GM19043 (cell line): ENCODE measurements around the gene ZNF692.
A peak's percentile ranks its signal among the peaks of the same experiment; 100 is the strongest.

ENCODE experiments used
- ATAC-seq: cut with Tn5 transposase; IDR thresholded peaks from one replicate; pipeline ENCODE4 v1.9.1; 2021; ENCODE audit warnings: low read depth; ENCODE audit not compliant: unreplicated experiment

ZNF692 gene

DNA sequence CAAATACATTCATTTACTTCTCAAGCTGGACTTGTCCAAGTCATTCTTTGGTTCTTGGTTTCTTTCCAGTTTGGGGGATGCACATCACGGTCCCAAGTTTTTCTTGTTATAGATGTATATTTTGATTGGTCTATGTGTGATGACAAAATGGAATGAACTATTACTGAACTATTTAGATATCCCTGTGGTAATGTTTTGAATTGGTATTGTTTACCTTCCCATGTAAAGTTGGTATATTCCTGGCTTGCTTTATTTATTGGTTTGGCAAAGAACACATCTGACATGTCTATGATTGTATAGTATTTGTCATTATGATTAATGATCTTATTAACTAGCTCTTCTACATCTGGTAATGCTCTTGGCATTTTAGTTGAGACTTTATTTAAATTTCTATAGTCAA is 22.4 kb upstream of the ZNF692 start:
- ATAC-seq: no peak

DNA sequence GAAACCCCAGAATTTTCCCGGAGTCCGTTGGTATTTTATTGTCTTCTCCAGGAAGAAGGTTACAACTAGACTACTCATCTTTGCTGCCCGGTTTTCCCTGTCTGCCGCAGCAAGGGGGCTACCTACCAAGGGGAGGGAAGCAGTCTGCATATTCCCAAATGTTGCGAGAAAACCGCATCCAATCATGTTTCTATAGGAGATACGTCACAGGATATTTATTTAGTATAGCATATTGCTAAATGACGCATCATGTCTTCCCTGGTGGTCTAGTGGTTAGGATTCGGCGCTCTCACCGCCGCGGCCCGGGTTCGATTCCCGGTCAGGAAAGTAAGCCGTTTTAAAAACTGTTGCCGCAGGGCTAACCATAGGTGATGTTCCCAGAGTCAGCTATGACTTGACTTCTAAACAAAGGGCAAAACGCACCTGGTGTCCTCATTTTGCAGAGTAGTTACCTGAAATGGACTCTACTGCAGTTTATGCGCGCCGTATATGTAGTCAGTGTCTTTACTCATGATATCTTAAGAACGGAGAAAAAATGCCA is 15.2 kb upstream of the ZNF692 start:
- peak; percentile 65 for ATAC-seq

DNA sequence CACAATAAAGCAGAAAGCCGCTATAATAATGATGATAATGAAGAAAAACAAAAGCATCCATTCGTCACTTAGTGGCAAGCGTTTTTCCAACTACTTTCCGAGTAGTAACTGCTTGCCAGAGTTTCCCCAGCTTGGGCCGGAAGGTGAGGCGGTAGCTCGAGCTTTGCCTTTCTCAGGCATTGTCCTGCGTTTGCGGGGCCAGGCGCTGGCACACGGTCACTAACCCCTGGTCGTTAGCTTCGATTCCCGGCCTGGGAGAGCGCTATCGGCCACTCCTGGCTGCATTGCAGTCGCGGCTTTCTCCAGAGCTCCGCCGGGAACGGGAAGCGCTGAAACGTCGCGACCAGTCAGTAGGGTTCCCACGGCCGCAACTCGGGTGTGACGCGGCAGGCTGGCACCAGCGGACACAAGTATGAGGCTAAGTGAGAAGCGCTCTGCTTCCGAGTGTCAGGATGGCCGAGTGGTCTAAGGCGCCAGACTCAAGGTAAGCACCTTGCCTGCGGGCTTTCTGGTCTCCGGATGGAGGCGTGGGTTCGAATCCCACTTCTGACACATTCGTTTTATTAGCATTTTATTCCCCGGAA is 14.6 kb upstream of the ZNF692 start:
- peak; percentile 68 for ATAC-seq

DNA sequence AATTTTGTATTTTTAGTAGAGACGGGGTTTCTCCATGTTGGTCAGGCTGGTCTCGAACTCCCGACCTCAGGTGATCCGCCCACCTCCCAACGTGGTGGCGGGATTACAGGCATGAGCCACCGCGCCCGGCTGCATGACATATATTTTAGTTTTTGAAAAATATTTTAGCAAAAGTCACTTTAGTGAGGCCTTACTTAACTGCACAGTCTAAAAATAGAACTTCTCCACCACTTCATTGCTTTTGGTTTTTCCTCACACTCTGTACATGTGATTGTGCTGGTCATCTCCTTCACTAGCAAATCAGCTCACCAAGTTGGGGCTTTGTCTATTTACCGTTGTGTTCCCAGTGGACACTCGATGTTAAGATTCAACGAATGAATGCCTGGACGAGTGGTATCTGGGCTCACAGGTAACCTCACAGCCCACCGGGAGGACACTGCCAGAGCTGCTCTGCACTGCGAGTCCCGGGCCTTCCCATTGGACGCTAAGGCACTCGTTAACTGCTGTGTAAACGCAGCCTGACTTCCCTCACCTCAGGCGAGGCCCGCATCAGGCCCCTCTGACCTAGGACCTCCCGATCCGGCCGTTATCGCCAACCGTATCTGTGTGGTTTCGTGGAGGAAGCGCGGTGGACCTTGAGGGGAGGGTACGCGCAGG is 14.0 kb upstream of the ZNF692 start:
- ATAC-seq: peak; percentile 36

DNA sequence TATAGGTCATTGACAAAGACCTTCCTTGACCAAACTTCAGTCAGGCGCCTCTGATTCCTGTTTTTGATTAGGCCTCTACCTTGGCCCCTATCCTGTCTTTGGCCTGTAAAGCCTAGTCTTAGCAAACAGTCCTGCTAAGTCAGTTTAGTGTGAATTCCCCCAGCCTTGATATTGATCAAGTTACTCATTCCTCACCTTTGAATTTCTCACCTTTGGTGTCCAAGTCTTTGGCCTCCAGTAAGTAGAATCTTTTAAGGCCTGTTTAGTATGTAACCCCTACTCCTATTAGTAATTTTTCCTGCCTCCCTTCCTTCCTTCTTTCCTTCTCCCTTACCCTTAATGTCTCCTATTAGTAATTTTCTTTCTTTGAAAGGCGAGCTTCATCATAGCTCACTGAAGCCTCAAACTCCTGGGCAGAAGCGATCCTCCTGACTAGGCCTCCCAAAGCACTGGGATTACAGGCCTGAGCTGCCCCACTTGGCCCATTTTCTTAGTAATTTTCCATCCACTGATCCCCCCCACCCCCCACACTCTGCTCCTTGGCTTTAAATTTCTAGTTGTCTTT is 13.0 kb upstream of the ZNF692 start:
- ATAC-seq: no peak

DNA sequence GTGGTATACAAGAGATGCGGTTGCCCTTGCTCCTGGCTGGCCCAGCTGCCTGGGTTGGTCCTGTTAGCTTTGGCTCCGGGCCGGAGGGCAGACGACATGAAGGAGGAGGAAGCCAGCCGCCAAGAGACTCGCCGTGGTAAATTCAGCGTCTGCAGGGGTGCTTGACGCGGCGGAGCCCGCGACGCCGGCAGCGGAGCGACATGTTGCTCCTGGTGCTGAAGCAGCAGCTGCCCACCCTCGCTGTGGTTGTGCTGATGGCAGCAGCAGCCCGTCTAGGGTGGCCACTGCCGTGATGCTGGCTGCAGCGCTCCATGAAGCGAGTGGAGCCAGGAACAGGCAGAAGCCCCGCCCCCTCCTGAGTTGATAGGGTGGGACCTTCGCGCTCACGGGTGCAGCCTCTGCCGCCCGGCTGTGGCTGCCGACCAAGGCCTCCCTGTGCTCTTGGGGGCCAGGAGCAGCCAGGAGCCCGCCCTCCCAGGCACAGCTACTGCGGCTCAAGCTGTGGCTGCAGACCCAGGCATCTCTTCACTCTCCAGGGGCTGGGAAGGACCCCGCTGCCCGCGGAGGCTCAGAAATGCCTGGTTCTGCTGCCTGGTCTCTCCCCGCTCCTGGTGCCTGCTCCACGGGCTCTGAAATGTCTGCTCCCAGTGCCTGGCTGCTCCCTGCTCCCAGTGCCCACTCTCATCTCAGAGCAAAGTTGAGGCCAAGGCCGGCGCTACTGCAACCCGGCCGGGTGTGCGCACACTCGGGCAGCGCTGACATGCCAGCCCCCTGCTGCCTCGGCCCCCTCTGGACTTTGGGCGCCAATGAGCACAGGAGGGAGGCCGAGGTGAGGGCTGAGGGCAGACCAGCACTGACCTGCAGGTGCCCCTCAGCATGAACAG is 4.4 kb upstream of the ZNF692 start:
- ATAC-seq: peak; percentile 62

DNA sequence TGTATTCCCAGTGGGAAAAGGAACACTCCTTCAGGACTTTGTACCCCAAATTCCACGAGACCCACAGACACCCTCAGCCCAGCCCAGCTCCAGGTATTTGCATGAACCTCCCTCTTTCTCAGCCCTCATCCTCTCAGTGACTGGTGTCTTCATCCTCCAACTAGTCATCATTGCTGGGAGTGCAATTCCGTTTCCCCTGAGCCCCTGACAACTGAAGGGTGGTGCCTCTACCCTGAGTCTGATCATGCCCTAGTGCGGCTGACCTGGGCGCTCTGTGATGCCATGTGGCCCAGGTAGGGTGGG is 3.8 kb upstream of the ZNF692 start:
- peak; percentile 4 for ATAC-seq

DNA sequence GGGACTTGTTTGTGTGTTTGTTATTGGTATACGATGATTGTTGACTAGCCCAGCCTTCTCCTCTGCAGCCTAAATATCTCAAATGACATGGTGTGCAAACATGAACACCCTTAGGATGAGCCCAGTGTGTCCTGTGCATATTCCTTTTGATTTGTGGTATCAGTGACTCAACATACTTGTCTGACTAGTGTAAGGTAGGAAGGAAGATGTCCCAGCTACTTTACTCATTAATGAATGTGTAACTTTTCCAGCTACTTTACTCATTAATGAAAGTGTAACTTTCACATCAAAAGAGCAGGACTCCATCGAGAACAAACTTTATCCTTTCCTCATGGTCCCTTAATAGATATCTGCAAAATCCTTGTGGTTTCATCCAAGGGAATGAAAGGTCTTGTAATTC is 2.7 kb upstream of the ZNF692 start:
- ATAC-seq: no peak

DNA sequence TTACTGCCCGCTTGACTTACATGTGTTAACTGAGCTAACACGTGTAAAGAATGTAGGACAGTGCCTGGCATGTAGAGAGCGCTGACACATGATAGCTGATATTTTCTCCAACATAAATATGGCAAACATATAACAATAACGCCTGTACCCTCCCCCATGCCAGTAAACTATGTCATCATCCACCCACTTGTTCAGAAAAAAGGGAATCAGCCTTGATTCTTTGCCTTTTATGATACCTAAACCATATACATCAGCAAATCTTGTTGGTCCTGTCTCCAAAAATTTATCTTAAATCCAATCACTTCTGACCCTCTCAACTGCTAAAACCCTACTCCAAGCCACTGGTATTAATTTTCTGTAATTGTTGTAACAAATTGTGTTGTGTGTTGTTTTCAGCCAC is 1.1 kb upstream of the ZNF692 start:
- no peak for ATAC-seq

DNA sequence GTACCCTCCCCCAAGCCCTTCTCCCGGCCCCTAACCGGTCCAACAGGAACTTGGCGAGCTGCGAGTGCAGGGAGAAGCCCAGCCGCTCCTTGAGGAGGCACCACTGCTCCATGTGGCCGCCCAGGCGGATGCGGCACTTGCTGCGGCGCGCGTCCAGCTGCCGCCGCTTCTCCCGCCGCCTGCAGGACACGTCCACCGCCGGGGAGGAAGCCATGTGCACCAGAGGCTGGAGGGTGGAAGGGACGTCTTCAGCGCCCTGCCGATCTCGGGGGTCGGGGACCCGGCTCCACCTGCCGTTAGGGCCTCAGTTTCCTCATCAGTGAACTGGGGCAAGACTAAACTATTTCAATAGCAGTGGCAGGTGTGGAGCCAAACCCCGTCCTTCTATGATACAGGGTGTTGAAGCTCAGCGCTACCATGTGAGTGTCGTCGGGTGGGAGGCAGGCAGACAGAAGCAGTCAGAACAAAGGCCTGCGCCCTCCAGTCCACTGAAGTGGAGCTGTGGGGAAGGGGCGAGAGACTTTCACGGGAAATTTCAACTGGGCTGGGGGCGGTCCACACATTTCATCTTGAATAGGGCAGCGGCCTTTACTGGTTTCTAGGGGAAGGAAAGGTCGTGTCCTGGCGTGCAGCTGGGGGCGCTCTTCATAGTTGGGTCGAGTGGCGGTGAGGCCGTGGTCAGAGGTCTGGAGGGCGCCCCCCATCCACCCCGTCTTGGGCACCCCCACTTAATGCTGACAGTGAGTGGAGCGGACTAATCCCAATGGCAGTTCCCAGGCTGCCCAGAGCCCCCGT is 592 bp downstream of the ZNF692 start:
- peak; percentile 28 for ATAC-seq

DNA sequence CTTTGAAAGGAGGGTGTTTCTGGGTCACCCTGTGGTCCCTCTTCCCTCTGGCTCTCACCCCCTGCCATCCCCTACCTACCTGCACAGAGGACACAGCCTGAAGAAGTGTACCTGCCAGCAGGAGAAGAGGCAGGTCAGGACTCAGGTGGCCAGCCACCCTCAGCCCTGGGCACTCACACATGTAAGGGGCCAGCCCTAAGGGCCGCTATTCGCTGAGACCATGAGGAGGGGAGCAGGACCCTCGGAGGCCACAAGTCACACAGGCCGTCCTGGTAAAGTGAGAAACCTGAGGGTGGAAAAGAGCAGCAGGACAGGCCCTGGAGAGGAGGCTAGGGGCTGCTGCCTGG is 1.2 kb downstream of the ZNF692 start:
- ATAC-seq: no peak

DNA sequence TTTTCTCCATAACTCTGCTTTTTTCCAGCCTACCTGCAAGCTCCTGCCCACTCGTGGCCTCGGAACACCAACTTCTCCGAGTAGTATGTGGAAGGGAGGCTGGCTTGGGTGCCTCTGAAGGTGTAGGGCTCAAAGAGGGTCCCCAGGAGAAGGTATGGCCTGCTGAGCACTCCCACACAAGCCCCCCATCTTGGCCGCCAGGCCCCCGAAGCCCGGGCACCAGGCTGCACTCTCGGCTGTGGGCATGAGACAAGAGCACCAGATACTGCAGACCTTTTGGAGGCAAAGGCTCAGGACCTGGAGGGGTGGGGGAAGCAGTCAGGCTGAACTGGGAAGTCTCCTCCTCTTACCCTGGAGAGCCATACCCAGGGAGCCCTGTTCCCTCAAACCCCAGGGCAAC is 1.7 kb downstream of the ZNF692 start:
- no peak for ATAC-seq

DNA sequence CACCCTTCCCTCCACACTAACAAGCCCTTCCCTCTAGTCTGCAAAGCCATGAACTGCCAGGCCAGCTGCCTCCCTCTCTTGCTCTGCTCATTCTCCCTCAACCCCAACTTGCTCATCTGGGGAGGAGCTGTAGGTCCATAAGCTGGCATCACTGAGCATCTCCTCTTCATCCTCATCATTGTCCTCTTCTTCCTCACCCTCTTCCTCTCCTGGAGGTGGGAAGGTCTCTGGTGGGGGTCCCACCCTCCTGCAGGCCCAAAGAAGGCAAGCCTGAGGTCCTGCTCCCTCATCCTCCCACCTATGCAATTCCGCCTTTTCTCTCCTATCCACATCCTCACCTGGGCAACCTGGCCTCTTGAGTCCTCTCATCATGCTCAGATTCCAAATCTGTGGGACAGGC is 2.7 kb downstream of the ZNF692 start:
- no peak for ATAC-seq

DNA sequence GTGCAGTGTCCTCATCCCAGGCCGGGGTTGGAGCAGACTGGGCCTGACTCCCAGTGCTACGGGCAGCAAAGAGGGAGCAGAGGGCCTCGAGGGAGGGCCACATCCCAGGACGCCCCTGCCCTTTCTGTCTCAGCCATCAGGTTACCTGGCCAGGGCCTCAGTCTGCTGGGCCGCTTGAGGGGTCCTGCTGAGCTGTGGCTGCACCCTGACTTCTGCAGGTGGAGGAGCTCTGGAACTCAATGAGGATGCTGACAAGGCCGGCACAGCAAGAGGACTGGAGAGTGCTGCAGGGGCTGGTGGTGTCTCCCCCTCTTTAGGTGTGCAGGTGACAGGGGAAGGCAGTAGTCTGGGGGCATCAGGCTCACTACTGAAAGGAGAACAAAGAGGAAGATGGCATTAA is 3.3 kb downstream of the ZNF692 start:
- ATAC-seq: no peak

DNA sequence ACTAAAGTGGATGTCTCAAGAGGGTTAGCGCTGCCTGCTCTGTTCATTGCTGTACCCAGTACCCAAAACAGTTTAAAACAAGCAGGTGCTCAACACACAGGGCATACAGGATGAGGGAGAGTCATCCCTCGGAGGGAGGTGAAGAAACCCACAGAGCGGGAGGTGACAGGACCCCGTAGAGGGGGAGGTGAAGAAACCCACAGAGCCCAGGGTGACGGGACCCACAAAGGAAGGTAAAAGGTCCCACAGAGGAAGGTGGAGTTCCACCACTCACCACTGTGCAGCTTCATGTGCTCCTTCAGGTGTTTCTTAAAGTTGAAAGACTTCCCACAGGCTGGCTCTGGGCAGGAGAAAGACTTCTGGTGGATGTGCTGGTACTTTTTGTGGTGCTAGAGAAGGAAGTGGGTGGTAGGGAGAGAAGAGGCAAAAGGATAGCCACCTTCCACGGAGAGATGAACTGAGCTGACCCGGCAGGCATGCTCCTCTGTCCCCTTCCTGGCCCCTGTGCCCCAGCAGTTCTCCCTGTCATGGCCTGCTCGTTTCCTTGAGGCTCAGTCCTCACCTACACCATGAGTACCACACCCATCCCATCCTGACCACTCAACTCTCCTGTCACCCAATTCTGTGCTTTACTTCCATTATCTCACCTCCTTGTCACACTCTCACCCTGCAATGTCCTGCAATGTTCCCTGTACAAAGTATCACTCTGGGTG is 5.1 kb downstream of the ZNF692 start:
- ATAC-seq: no peak

DNA sequence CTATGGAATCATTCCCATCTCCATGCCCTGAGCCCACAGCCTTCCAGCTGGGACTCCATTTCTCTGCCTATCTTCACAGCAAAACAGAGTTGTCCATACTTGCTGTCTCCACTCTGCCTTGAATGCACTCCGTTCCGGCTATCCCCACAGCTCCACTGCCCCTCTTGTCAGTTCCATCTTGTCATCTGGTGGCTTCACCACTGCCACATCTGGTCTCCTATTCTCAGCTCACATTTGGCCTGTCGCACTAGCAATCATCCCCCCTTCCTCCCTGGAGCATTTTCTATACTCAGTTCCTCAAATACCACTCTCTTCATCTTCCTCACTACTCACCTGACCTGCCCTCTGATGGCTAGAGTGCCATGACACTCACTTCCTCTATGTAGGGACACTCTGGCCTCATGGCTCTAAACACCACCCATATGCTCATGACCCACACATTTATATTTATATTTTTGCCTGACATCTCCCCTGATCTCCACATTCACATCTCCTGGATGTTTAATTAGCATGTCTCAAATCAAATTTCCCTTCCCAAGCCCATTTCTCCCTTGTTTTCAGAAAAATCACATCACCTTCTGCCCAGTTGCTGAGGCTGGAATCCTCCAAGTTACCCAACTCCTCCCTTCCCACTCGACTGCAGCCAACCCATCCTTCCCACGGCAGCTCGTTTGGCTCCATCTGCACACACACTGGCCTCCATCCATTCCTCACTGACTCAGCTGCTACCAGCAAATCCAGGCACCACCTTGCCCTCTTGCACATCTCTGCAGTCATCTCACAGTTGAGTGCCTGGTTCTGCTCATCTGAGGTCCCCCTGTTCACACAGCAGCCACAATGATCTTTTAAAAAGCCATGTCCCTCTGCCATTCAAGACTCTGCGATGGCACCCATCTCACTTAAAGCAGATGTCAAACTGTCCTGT is 6.1 kb downstream of the ZNF692 start:
- ATAC-seq: peak; percentile 35

DNA sequence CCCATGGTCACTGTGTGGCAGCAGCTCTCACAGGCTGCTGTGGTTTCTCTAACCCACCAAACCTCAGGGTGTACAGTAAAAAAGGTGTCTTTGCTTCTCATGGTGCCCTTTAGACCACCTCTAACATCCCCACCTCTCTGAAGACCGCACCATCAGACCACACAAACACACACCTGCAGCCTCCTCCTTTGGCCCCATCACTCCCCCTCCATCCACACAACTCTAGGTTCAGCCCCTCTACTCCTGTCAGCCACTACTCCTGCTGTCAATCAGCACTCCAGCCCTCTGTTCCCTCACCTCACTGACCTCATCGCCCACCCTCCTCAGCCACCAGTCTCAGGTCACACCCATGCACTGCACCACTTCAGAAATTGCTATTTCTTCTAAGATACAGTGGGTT is 7.5 kb downstream of the ZNF692 start:
- ATAC-seq: no peak

DNA sequence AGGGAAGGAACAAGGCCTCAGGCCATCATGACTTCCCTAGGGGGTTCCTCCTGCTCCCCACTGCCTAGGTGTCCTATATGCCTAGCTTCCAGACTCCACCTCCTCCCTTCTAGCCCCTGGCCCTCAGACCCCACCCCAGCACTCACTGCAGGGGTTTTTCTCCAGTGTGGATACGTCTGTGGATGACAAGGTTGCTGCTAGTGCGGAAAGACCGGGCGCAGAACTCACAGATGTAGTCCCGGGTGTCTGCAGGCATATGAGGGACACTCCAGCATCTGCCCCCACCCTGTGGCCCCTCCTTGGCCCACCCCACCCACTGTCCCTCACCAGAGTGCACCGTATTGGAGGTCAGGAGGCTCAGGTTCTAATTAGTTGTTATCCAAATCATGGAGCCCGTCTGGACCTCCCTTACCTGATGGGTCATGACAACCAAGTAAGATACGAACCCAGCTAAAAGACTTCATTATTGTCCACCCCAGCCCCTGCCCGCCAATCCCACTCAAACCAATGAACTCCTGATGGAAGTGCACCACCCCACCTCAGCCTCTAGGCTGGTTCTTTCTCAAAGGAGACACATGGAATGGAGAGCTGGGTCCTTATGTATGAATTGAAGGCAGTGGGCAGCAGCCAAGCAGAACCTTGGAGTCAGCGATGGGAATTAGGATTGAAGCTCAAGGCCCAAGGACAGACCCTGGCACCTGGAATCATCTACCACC is 8.2 kb downstream of the ZNF692 start:
- ATAC-seq: no peak
